ENCODE measurements around the gene GSG1L2.
"Not testable (repeated sequence)": the region's sequence is repeated elsewhere in the genome, so short reads cannot be mapped to it uniquely, and the experiment has no call there.

Gene GSG1L2

GRCh38 chr17:9790316-9790715 lies 31.6 kb downstream of the GSG1L2 start:
- DNase-seq (ENCODE audit: low read depth): no peak

GRCh38 chr17:9788601-9789000 lies 33.3 kb downstream of the GSG1L2 start:
- DNase-seq (ENCODE audit: low read depth): no peak

GRCh38 chr17:9784544-9784943 lies 37.3 kb downstream of the GSG1L2 start:
- DNase-seq (ENCODE audit: low read depth): no peak

GRCh38 chr17:9783465-9783864 lies 38.4 kb downstream of the GSG1L2 start:
- not testable (repeated sequence) for DNase-seq (ENCODE audit: low read depth)

GRCh38 chr17:9783050-9783449 lies 38.8 kb downstream of the GSG1L2 start:
- DNase-seq (ENCODE audit: low read depth): no peak

- no peak for DNase-seq (ENCODE audit: low read depth)
Observed at GRCh38 chr17:9780552-9780951, 41.3 kb downstream of the GSG1L2 start.

- DNase-seq (ENCODE audit: low read depth): no peak
Observed at GRCh38 chr17:9776911-9777310, 45.0 kb downstream of the GSG1L2 start.

- DNase-seq (ENCODE audit: low read depth): no peak
Observed at GRCh38 chr17:9772658-9773057, 49.2 kb downstream of the GSG1L2 start.

- no peak for DNase-seq (ENCODE audit: low read depth)
Observed at GRCh38 chr17:9771465-9771864, 50.4 kb downstream of the GSG1L2 start.

- DNase-seq (ENCODE audit: low read depth): no peak
Observed at GRCh38 chr17:9769036-9769695, 52.7 kb downstream of the GSG1L2 start.

- no peak for DNase-seq (ENCODE audit: low read depth)
Observed at GRCh38 chr17:9768381-9768934, 53.4 kb downstream of the GSG1L2 start.

GRCh38 chr17:9767432-9767991 lies 54.4 kb downstream of the GSG1L2 start:
- no peak for DNase-seq (ENCODE audit: low read depth)

GRCh38 chr17:9766970-9767369 lies 54.9 kb downstream of the GSG1L2 start:
- DNase-seq (ENCODE audit: low read depth): no peak

- no peak for DNase-seq (ENCODE audit: low read depth)
Observed at GRCh38 chr17:9765322-9765721, 56.6 kb downstream of the GSG1L2 start.

GRCh38 chr17:9763643-9764042 lies 58.2 kb downstream of the GSG1L2 start:
- no peak for DNase-seq (ENCODE audit: low read depth)

- no peak for DNase-seq (ENCODE audit: low read depth)
Observed at GRCh38 chr17:9760266-9760665, 61.6 kb downstream of the GSG1L2 start.

- DNase-seq (ENCODE audit: low read depth): no peak
Observed at GRCh38 chr17:9755083-9755482, 66.8 kb downstream of the GSG1L2 start.
